Thoracic aorta (tissue), 2 donors: ENCODE data around the gene KHK. TPM values are rescaled to one million over a fixed set of nuclear protein-coding genes. Genes with fewer than 3 reads are reported as not detected.

Source experiments
- ATAC-seq: fragments of 150-250 bp; one replicate; pipeline ENCODE4 v1.8.0; 2017; ENCODE audit warnings: low read depth; ENCODE audit not compliant: insufficient number of reproducible peaks, low FRiP score
- DNase-seq: peaks from one replicate; pipeline ENCODE4 v3.0.0-alpha.2; 2020; ENCODE audit warnings: low spot score
- H3K27ac ChIP-seq, 2 donors: fragments of 200-600 bp; sonication (generic); 1 replicate in 1 of 2; 2 replicates in 1 of 2; pipeline ENCODE4 v1.5.1; 2016; ENCODE audit warnings: mild to moderate bottlenecking in 2 of 2, moderate library complexity in 2 of 2
- H3K27me3 ChIP-seq: fragments of 200-600 bp; sonication (generic); replicated peaks from 2 replicates; pipeline ENCODE4 v1.6.0; 2016; ENCODE audit warnings: mild to moderate bottlenecking; ENCODE audit not compliant: insufficient read depth
- H3K36me3 ChIP-seq: fragments of 200-600 bp; sonication (generic); one replicate; pipeline ENCODE4 v1.5.1; 2016
- H3K4me1 ChIP-seq, 2 donors: fragments of 200-600 bp; sonication (generic); 1 replicate in 1 of 2; 2 replicates in 1 of 2; pipeline versions ENCODE4 v1.5.1 to v1.6.0; 2016; ENCODE audit warnings: low read depth in 2 of 2, mild to moderate bottlenecking in 1 of 2; ENCODE audit not compliant: control insufficient read depth in 1 of 2
- H3K4me3 ChIP-seq: fragments of 200-600 bp; sonication (generic); 2 replicates; pipeline ENCODE4 v1.5.1; 2016; ENCODE audit warnings: mild to moderate bottlenecking
- H3K9me3 ChIP-seq: fragments of 200-600 bp; sonication (generic); 2 replicates; pipeline ENCODE4 v1.5.1; 2016
- total RNA-seq, 2 donors: library from RNA; depleted of rRNA; stranded (reverse); fragments of >200 nt; gene quantifications; one replicate each; pipeline versions ENCODE4 v1.1.0 to v1.2.3, GENCODE V29; 2016
- TF ChIP-seq, protein P1 (sequence below): fragments of 200-600 bp; sonication (generic); IDR thresholded peaks from one replicate; pipeline ENCODE4 v1.5.1; 2019; ENCODE audit warnings: antibody characterized with exemption

The KHK gene
- total RNA-seq, 2 donors from 2014 or later, result 1.5 to 2.6 TPM

DNA sequence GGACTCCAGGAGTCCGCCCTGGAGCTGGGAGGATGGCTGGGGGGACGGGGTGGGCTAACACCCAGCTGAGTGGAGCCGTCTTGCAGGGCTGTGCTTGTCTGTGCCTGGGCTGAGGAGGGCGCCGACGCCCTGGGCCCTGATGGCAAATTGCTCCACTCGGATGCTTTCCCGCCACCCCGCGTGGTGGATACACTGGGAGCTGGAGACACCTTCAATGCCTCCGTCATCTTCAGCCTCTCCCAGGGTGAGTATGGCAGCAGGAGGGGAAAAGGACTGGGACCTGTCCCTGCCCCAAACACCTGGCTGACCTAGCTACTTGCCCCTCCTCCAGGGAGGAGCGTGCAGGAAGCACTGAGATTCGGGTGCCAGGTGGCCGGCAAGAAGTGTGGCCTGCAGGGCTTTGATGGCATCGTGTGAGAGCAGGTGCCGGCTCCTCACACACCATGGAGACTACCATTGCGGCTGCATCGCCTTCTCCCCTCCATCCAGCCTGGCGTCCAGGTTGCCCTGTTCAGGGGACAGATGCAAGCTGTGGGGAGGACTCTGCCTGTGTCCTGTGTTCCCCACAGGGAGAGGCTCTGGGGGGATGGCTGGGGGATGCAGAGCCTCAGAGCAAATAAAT is 12.9 kb downstream of the KHK start:
- Histone ChIP-seq H3K4me3 (no peak overlapping the region), H3K9me3 (no peaks in the 10 kb centered on the region), H3K27ac (no peak overlapping the region), H3K4me1 (no peaks in the 10 kb centered on the region), H3K27me3 (no peaks in the 10 kb centered on the region), H3K36me3 (no peaks in the 10 kb centered on the region)
- no peak for DNase-seq
- ATAC-seq, result no peak
- TF ChIP-seq, protein P1, sequence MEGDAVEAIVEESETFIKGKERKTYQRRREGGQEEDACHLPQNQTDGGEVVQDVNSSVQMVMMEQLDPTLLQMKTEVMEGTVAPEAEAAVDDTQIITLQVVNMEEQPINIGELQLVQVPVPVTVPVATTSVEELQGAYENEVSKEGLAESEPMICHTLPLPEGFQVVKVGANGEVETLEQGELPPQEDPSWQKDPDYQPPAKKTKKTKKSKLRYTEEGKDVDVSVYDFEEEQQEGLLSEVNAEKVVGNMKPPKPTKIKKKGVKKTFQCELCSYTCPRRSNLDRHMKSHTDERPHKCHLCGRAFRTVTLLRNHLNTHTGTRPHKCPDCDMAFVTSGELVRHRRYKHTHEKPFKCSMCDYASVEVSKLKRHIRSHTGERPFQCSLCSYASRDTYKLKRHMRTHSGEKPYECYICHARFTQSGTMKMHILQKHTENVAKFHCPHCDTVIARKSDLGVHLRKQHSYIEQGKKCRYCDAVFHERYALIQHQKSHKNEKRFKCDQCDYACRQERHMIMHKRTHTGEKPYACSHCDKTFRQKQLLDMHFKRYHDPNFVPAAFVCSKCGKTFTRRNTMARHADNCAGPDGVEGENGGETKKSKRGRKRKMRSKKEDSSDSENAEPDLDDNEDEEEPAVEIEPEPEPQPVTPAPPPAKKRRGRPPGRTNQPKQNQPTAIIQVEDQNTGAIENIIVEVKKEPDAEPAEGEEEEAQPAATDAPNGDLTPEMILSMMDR, result no peak

DNA sequence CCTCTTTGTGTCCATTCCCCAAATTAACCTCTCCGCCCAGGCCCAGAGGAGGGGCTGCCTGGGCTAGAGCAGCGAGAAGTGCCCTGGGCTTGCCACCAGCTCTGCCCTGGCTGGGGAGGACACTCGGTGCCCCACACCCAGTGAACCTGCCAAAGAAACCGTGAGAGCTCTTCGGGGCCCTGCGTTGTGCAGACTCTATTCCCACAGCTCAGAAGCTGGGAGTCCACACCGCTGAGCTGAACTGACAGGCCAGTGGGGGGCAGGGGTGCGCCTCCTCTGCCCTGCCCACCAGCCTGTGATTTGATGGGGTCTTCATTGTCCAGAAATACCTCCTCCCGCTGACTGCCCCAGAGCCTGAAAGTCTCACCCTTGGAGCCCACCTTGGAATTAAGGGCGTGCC is 13.5 kb downstream of the KHK start:
- Histone ChIP-seq H3K9me3 (no peaks in the 10 kb centered on the region), H3K4me3 (no peak overlapping the region), H3K27ac (no peak overlapping the region), H3K27me3 (no peaks in the 10 kb centered on the region), H3K36me3 (no peaks in the 10 kb centered on the region), H3K4me1 (no peaks in the 10 kb centered on the region)
- DNase-seq, result no peak
- ATAC-seq, result no peak
- TF ChIP-seq, protein P1, result no peak

DNA sequence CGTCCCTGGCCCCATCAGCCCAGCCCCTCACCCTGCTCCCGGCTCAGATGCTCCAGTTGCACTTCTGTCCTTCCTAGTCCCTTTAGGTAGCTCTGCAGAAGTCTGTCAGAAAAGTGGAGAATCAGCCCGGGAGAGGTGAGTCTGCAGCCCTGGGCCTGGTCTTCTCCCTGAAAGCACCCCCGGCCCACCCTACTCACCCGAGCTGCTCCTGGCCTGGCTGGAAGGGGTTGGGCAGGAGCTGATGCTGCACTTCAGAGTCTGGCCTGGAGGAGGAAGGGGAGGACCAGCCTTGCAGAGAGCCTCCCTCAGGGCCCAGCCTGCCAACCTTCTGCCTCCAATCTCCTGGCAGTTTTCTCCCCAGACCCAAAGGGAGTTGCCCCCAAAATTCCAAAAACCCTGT is 15.8 kb downstream of the KHK start:
- Histone ChIP-seq H3K4me1 (no peaks in the 10 kb centered on the region), H3K27me3 (no peaks in the 10 kb centered on the region), H3K9me3 (no peaks in the 10 kb centered on the region), H3K36me3 (no peaks in the 10 kb centered on the region), H3K4me3 (no peak overlapping the region), H3K27ac (no peak overlapping the region)
- no peak for ATAC-seq
- TF ChIP-seq, protein P1, result no peak
- DNase-seq, result no peak

DNA sequence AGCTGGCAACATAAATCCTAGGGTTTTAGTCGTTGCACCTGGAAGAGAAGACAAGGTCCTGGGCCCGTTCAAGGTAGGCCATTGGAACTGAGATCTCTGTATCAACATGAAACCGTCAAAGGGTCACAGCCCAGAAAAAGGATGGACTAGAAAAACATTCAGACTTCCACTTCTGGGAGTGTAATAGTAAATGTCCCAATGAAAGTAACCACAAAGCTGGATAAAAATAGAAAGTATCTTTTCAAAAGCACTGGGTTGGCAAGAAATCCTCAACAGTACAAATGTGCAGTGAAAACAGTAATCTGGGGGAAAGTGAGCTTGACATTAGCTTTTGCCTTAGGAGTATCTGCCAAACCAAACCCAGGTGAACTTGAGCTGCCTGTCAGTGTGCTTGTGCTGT is 19.4 kb downstream of the KHK start:
- Histone ChIP-seq H3K4me1 (no peaks in the 10 kb centered on the region), H3K4me3 (no peak overlapping the region), H3K27ac (no peak overlapping the region), H3K36me3 (no peaks in the 10 kb centered on the region), H3K27me3 (no peaks in the 10 kb centered on the region), H3K9me3 (no peaks in the 10 kb centered on the region)
- ATAC-seq, result no peak
- TF ChIP-seq, protein P1, result no peak
- DNase-seq, result no peak

DNA sequence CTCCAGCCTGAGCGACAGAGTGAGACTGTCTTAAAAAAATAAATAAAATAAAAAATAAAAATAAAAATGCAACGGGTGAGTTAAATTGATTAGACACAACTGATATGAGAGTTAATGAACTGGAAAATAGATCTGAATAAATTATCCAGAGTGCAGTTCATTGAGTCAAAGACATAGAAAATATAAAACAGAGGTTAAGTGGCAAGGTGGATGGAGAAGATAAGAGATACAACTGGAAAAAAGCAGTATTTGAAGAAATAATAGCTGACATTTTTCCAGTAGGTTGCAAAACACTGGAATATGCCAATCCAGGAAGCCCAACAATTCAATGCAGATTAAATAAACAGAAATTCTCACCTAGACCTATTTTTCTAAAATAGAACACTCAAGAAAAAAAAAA is 21.6 kb downstream of the KHK start:
- Histone ChIP-seq H3K4me3 (no peak overlapping the region), H3K4me1 (no peaks in the 10 kb centered on the region), H3K27ac (no peak overlapping the region), H3K9me3 (no peaks in the 10 kb centered on the region), H3K27me3 (no peaks in the 10 kb centered on the region), H3K36me3 (no peaks in the 10 kb centered on the region)
- TF ChIP-seq, protein P1, result no peak
- no peak for DNase-seq
- ATAC-seq, result no peak
